ENCODE results near the gene EPB41L3. TPM values are rescaled to one million over a fixed set of nuclear protein-coding genes. Genes with fewer than 3 reads are reported as not detected.

Gene EPB41L3
- total and polyA plus RNA-seq, 10 of the 15 experiments (the other 5 are each of a cell fraction or from before 2014, with no cell fraction given) = 0.11 to 0.69 (median 0.23) TPM; not detected in 6

DNA sequence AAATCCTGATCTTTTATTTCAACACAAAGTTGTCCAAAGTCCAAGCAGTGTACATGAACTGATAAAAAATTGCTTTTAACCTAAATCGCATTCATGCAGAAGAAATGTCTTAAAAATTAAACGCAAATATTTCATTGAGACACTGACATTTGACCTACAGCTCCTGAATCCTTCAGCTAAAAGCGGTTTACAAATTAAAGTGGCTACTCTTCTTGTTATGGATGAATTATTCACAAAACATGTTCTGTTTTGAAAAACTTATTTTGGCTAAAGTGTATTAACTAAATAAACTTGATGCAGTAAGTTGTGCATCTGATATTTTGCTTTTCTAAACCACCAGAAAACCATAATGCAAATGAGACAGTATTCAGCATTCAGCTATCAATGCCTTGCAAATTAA, 2.2 kb downstream of the EPB41L3 start:
- POLR2A ChIA-PET = no interaction called here
- Histone ChIP-seq H3K4me1 (ENCODE audit: control insufficient read depth, insufficient read depth, low read length) (no peaks in the 10 kb centered on the region), H2AFZ (ENCODE audit: control insufficient read depth, low read depth, low read length) (no peak overlapping the region), H3K27me3 (replicated peaks in 1 of 2; ENCODE audit: control insufficient read depth in 2 of 2, insufficient read depth in 2 of 2, low read length in 1 of 2) (peaks cover 0 to 5% of the 10 kb centered on the region in 2 experiments; a peak in 2 of 4 replicates), H3K4me3 (no peak overlapping the region), H3K27ac (ENCODE audit: control insufficient read depth, insufficient read depth) (no peak overlapping the region), H3K36me3 (ENCODE audit: control insufficient read depth in 2 of 2, insufficient read depth in 2 of 2, low read length in 1 of 2) (no peaks in the 10 kb centered on the region), H3K9me3 (replicated peaks; ENCODE audit: control insufficient read depth, insufficient read depth, low read length) (no peaks in the 10 kb centered on the region), H4K20me1 (ENCODE audit: control insufficient read depth, insufficient read depth) (no peaks in the 10 kb centered on the region), H3K79me2 (ENCODE audit: control insufficient read depth, insufficient read depth, low read length) (no peaks in the 10 kb centered on the region), H3K4me2 (ENCODE audit: control insufficient read depth, insufficient read depth) (no peak overlapping the region), H3K9ac (ENCODE audit: control insufficient read depth, insufficient read depth, low read length) (no peak overlapping the region)
- no peak for DNase-seq (ENCODE audit: low read depth, low spot score)
- WGBS (ENCODE audit: insufficient coverage, insufficient replicate concordance, low lambda C conversion rate, missing lambda C conversion rate) = 47% methylated on average over 3 of the region's 3 CpGs
- no peak for FAIRE-seq
- TF ChIP-seq, protein P1, sequence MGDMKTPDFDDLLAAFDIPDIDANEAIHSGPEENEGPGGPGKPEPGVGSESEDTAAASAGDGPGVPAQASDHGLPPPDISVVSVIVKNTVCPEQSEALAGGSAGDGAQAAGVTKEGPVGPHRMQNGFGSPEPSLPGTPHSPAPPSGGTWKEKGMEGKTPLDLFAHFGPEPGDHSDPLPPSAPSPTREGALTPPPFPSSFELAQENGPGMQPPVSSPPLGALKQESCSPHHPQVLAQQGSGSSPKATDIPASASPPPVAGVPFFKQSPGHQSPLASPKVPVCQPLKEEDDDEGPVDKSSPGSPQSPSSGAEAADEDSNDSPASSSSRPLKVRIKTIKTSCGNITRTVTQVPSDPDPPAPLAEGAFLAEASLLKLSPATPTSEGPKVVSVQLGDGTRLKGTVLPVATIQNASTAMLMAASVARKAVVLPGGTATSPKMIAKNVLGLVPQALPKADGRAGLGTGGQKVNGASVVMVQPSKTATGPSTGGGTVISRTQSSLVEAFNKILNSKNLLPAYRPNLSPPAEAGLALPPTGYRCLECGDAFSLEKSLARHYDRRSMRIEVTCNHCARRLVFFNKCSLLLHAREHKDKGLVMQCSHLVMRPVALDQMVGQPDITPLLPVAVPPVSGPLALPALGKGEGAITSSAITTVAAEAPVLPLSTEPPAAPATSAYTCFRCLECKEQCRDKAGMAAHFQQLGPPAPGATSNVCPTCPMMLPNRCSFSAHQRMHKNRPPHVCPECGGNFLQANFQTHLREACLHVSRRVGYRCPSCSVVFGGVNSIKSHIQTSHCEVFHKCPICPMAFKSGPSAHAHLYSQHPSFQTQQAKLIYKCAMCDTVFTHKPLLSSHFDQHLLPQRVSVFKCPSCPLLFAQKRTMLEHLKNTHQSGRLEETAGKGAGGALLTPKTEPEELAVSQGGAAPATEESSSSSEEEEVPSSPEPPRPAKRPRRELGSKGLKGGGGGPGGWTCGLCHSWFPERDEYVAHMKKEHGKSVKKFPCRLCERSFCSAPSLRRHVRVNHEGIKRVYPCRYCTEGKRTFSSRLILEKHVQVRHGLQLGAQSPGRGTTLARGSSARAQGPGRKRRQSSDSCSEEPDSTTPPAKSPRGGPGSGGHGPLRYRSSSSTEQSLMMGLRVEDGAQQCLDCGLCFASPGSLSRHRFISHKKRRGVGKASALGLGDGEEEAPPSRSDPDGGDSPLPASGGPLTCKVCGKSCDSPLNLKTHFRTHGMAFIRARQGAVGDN (IDR thresholded peaks at IDR 0.05) = no peak
- TF ChIP-seq SUZ12 (IDR thresholded peaks at IDR 0.05; ENCODE audit: unreplicated experiment) (no peak), POU2F2 (IDR thresholded peaks at IDR 0.05; ENCODE audit: borderline replicate concordance, low read depth, low read length) (no peak), SMAD1 (IDR thresholded peaks at IDR 0.05; ENCODE audit: low read depth, partially characterized antibody) (no peak), RFX5 (IDR thresholded peaks at IDR 0.05; ENCODE audit: low read depth, low read length) (no peak), ZSCAN29 (IDR thresholded peaks at IDR 0.05) (no peak), JUNB (IDR thresholded peaks at IDR 0.05) (no peak)
- CTCF ChIA-PET = no interaction called here
- in situ Hi-C loops (cut with MboI) = no loop called here
- BruUV-seq (replicated peaks) = no TSS peak
- RAD21 ChIA-PET (ENCODE audit: unreplicated experiment) = no interaction called here
- no peak for ATAC-seq
- SMC1A ChIA-PET (ENCODE audit: uncharacterized antibody, unreplicated experiment) = no interaction called here
- intact Hi-C loops (cut with micrococcal nuclease; ENCODE audit: unreplicated experiment) = loop anchor here (5.0 kb wide), 1 partner anchor 469 kb away; no protein-coding TSS in a partner anchor

All from GM12878 (cell line).